Activated T-cell treated with anti-CD3 and anti-CD28 coated beads, Interleukin-2, amount 50 U/mL, for 4 hours (primary cell): ENCODE measurements around the gene FCHO1. TPM values are rescaled to one million over a fixed set of nuclear protein-coding genes. Genes with fewer than 3 reads are reported as not detected.
A peak's percentile ranks its signal among the peaks of the same experiment; 100 is the strongest.

Source experiments
- ATAC-seq, 2 donors: fragments of 200-7000 bp; cut with Tn5 transposase; one replicate each; pipeline ENCODE4 v1.10.0; 2021
- DNase-seq: peaks from one replicate; pipeline ENCODE4 v3.0.0-alpha.2; 2020
- H3K27me3 Mint-ChIP-seq: one replicate; pipeline ENCODE4 v1.8.0; 2021; ENCODE audit warnings: low read depth, mixed read lengths
- H3K36me3 Mint-ChIP-seq: one replicate; pipeline ENCODE4 v1.8.0; 2022; ENCODE audit warnings: mixed read lengths; ENCODE audit not compliant: insufficient read depth
- H3K4me1 Mint-ChIP-seq: one replicate; pipeline ENCODE4 v1.8.0; 2021; ENCODE audit warnings: low read depth, mixed read lengths
- H3K4me3 Mint-ChIP-seq: one replicate; pipeline ENCODE4 v1.8.0; 2021; ENCODE audit warnings: mild to moderate bottlenecking, moderate library complexity, mixed read lengths
- H3K9me3 Mint-ChIP-seq: one replicate; pipeline ENCODE4 v1.8.0; 2021; ENCODE audit warnings: mixed read lengths
- total RNA-seq, 3 donors: library from RNA; stranded (reverse); gene quantifications; one replicate each; pipeline ENCODE4 v1.2.1, GENCODE V29; 2021

The FCHO1 gene, protein sequence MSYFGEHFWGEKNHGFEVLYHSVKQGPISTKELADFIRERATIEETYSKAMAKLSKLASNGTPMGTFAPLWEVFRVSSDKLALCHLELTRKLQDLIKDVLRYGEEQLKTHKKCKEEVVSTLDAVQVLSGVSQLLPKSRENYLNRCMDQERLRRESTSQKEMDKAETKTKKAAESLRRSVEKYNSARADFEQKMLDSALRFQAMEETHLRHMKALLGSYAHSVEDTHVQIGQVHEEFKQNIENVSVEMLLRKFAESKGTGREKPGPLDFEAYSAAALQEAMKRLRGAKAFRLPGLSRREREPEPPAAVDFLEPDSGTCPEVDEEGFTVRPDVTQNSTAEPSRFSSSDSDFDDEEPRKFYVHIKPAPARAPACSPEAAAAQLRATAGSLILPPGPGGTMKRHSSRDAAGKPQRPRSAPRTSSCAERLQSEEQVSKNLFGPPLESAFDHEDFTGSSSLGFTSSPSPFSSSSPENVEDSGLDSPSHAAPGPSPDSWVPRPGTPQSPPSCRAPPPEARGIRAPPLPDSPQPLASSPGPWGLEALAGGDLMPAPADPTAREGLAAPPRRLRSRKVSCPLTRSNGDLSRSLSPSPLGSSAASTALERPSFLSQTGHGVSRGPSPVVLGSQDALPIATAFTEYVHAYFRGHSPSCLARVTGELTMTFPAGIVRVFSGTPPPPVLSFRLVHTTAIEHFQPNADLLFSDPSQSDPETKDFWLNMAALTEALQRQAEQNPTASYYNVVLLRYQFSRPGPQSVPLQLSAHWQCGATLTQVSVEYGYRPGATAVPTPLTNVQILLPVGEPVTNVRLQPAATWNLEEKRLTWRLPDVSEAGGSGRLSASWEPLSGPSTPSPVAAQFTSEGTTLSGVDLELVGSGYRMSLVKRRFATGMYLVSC
- 10 to 100 TPM; 53.0 to 60.4 (median 56.2) TPM for total RNA-seq

- Mint-ChIP-seq H3K4me1 (peaks cover 62% of the 10 kb centered on the region), H3K36me3 (peaks cover 8% of the 10 kb centered on the region), H3K4me3 (peak within 1 kb of the TSS; percentile 92), H3K27me3 (no peaks in the 10 kb centered on the region), H3K9me3 (no peaks in the 10 kb centered on the region)
- peak; percentile 84 for DNase-seq
- peak; percentile 62 to 66 for ATAC-seq
These were observed at the start of gene FCHO1 for GRCh38 chr19:17751103-17751911. Gene FCHO1, plus strand, starts transcription at chr19:17751477. Its CDS starts 3,688 bp downstream, at chr19:17755165.

- no peak overlapping the region for H3K4me3 Mint-ChIP-seq
- DNase-seq = peak; percentile 72
These were observed 47.3 kb upstream of the FCHO1 start for GRCh38 chr19:17703824-17704463.

GRCh38 chr19:17706750-17707181 lies 44.5 kb upstream of the FCHO1 start:
- H3K9me3 Mint-ChIP-seq = no peaks in the 10 kb centered on the region
- ATAC-seq (no peak), DNase-seq (no peak)
- H3K4me1 Mint-ChIP-seq = no peaks in the 10 kb centered on the region
- no peaks in the 10 kb centered on the region for H3K27me3 Mint-ChIP-seq
- no peaks in the 10 kb centered on the region for H3K36me3 Mint-ChIP-seq
- H3K4me3 Mint-ChIP-seq = no peak overlapping the region

More at GRCh38 chr19:17703824-17704463, 47.3 kb upstream of the FCHO1 start:
- H3K27me3 Mint-ChIP-seq = peaks cover 7% of the 10 kb centered on the region
- no peaks in the 10 kb centered on the region for H3K4me1 Mint-ChIP-seq
- peak; percentile 94 to 99 for ATAC-seq
- no peaks in the 10 kb centered on the region for H3K9me3 Mint-ChIP-seq
- no peaks in the 10 kb centered on the region for H3K36me3 Mint-ChIP-seq

- Mint-ChIP-seq H3K27me3 (no peaks in the 10 kb centered on the region), H3K9me3 (no peaks in the 10 kb centered on the region), H3K4me1 (no peaks in the 10 kb centered on the region), H3K4me3 (no peak overlapping the region), H3K36me3 (no peaks in the 10 kb centered on the region)
- no peak for ATAC-seq
- no peak for DNase-seq
These were observed 39.4 kb upstream of the FCHO1 start for GRCh38 chr19:17711851-17712250.

- ATAC-seq = no peak
- H3K4me3 Mint-ChIP-seq = no peak overlapping the region
- no peaks in the 10 kb centered on the region for H3K9me3 Mint-ChIP-seq
These were observed 34.9 kb upstream of the FCHO1 start for GRCh38 chr19:17716309-17716929.

GRCh38 chr19:17718550-17718946 lies 32.7 kb upstream of the FCHO1 start:
- DNase-seq = no peak
- Mint-ChIP-seq H3K27me3 (no peaks in the 10 kb centered on the region), H3K9me3 (no peaks in the 10 kb centered on the region), H3K4me1 (peaks cover 34% of the 10 kb centered on the region), H3K36me3 (peaks cover 6% of the 10 kb centered on the region), H3K4me3 (peak overlapping the region; percentile 85)
- ATAC-seq = no peak

More at GRCh38 chr19:17716309-17716929, 34.9 kb upstream of the FCHO1 start:
- Mint-ChIP-seq H3K4me1 (peaks cover 24% of the 10 kb centered on the region), H3K27me3 (no peaks in the 10 kb centered on the region), H3K36me3 (peaks cover 3% of the 10 kb centered on the region)
- no peak for DNase-seq

- Mint-ChIP-seq H3K4me3 (peak within 1 kb of the TSS; percentile 87), H3K4me1 (peaks cover 34% of the 10 kb centered on the region), H3K9me3 (no peaks in the 10 kb centered on the region), H3K27me3 (no peaks in the 10 kb centered on the region), H3K36me3 (peaks cover 9% of the 10 kb centered on the region)
- ATAC-seq = peak; percentile 91 to 94
- DNase-seq = peak; percentile 54
These were observed 32.1 kb upstream of the FCHO1 start, which contains the start of gene MAP1S for GRCh38 chr19:17718947-17719711. Gene MAP1S, plus strand, starts transcription at chr19:17719480. Its CDS starts 23 bp downstream, at chr19:17719503.

DNA sequence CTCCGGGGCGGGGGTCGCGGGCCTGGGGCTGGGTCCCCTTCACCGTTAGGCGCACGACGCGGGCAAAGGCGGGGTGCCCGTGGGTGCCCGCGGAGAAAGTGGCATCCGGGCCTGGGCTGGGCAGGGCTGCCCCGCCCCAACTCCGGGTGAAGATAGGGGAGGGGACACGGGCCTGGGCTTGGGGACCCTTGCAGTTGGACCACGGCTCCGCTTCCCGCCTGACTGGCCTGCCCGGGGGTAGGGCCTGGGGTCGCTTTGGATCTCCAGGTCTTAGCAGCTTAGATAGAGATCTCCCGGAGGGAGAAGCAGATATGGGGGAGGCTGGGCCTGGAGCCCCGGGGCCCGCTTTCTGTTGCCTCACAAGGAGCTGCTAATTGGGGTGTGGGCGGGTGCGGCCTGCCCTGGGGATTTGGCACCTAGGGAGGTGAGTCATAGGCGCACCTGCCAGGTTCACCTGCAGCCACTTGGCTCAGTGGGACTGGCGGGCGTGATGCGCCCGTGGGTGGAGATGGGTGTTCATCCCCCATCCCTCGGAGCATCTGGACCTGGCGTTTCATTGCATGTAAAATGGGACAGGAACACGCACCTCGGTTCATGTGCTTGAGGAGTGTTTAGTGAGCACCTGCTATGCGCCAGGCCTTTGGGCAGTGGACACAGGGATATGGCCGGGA lies 31.4 kb upstream of the FCHO1 start:
- H3K4me3 Mint-ChIP-seq = peak overlapping the region; percentile 87
- H3K36me3 Mint-ChIP-seq = peaks cover 14% of the 10 kb centered on the region
- peaks cover 34% of the 10 kb centered on the region for H3K4me1 Mint-ChIP-seq
- H3K9me3 Mint-ChIP-seq = no peaks in the 10 kb centered on the region
- peak; percentile 60 for DNase-seq
- ATAC-seq = peak; percentile 62
- no peaks in the 10 kb centered on the region for H3K27me3 Mint-ChIP-seq

DNA sequence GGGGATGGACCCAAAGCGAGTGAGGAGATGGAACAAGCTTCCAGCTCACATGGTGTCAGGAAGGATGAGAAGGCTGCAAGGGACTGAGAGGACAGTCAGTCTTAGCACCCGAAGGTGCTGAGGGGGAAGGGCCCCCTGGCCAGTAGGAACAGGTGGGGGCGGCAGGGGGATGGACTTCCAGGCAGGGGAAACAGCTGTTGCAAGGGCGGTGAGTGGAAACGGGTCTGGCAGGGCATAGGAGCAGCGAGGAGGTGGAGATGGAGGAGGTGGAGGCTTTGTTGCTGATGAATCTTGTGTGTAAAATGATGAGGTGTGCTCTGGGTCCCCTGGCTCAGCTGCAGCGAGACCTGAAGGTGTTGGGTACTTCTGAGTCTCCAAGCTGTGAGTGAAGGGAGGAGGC lies 30.8 kb upstream of the FCHO1 start:
- no peak for ATAC-seq
- peaks cover 36% of the 10 kb centered on the region for H3K4me1 Mint-ChIP-seq
- peaks cover 17% of the 10 kb centered on the region for H3K36me3 Mint-ChIP-seq
- no peaks in the 10 kb centered on the region for H3K9me3 Mint-ChIP-seq
- no peak for DNase-seq
- no peaks in the 10 kb centered on the region for H3K27me3 Mint-ChIP-seq
- H3K4me3 Mint-ChIP-seq = peak overlapping the region; percentile 87

DNA sequence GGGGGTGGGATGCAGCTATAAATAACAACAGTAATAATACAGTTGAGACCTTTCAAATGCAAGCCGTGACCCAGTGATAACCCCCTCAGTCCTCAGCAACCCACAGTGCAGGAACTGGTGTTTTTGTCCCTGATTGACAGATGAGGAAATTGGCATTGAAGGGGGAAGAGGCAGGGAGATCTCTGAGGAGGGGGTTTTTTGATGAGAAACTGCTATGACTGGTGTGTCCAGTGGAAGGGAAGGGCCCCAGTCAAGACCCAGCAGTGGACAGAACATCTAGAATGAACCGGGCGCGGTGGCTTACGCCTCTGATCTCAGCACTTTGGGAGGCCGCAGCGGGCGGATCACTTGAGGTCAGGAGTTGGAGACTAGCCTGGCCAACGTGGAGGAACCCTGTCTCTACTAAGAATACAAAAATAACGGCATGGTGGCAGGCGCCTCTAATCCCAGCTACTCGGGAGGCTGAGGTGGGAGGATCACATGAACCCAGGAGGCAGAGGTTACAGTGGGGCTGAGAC lies 30.1 kb upstream of the FCHO1 start:
- peaks cover 36% of the 10 kb centered on the region for H3K4me1 Mint-ChIP-seq
- H3K9me3 Mint-ChIP-seq = no peaks in the 10 kb centered on the region
- ATAC-seq (no peak), DNase-seq (no peak)
- H3K27me3 Mint-ChIP-seq = no peaks in the 10 kb centered on the region
- H3K4me3 Mint-ChIP-seq = peak overlapping the region; percentile 87
- peaks cover 17% of the 10 kb centered on the region for H3K36me3 Mint-ChIP-seq

DNA sequence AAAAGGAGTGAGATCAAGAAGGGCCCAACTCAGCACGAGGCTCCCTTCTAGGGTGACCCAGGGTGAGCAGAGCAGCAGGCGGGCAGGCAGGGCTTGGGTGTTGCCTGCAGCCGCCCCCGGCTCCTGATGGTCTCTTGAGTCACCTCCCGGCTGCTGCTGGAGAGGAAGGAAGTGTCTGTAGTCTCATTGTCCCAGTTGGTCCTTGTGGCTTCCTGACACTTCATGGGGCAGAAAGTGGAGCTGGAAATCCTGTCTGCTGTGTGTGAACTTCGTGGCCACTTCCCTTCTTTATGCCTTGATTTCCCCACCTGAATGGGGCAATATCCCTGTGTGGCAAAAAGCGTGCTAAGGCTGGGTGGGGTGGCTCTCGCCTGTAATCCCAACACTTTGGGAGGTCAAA lies 29.5 kb upstream of the FCHO1 start:
- no peak for ATAC-seq
- H3K4me1 Mint-ChIP-seq = peaks cover 36% of the 10 kb centered on the region
- no peak for DNase-seq
- peaks cover 17% of the 10 kb centered on the region for H3K36me3 Mint-ChIP-seq
- peak overlapping the region; percentile 87 for H3K4me3 Mint-ChIP-seq
- no peaks in the 10 kb centered on the region for H3K9me3 Mint-ChIP-seq
- no peaks in the 10 kb centered on the region for H3K27me3 Mint-ChIP-seq

DNA sequence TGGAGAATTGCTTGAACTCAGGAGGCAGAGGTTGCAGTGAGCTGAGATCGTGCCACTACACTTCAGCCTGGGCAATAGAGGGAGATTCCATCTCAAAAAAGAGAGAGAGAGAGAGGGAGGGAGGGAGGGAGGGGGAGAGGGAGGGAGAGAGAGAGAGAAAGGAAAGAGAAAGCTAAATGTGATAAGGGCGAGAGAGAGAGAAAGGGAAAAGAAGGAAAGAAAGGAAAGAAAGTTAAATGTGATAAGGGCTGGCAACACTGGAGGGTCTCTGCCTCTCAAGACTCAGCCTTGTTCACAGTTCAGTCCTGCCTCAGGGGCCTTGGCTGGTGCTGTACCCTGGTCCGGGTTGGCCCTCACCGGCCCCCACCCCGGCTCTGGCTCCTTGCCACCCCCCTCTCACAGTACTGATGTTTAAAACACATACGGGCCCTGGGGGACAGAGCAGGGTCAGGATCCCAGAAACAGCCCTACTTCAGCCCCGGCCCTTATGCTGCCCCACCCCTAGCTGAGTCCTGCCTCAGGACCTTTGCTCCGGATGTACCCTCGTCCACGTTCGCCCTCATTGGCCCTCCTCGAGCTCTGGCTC lies 28.5 kb upstream of the FCHO1 start:
- Mint-ChIP-seq H3K36me3 (peaks cover 17% of the 10 kb centered on the region), H3K9me3 (no peaks in the 10 kb centered on the region), H3K4me3 (no peak overlapping the region), H3K27me3 (no peaks in the 10 kb centered on the region), H3K4me1 (peaks cover 35% of the 10 kb centered on the region)
- ATAC-seq (no peak), DNase-seq (no peak)
